Dendritic cell treated with granulocyte-macrophage colony-stimulating factor and Interleukin-4, amounts not matched to agents 40 ng/mL and 50 ng/mL, for 4 days (primary cell): ENCODE measurements around the gene JPT2.
"Not testable (repeated sequence)": the region's sequence is repeated elsewhere in the genome, so short reads cannot be mapped to it uniquely, and the experiment has no call there.

Source experiments
- H3K27ac Mint-ChIP-seq: one replicate; pipeline ENCODE4 v1.8.0; 2022; ENCODE audit warnings: mild to moderate bottlenecking, mixed read lengths
- H3K27me3 Mint-ChIP-seq: one replicate; pipeline ENCODE4 v1.8.0; 2022; ENCODE audit warnings: mild to moderate bottlenecking, mixed read lengths
- H3K36me3 Mint-ChIP-seq: one replicate; pipeline ENCODE4 v1.8.0; 2022; ENCODE audit warnings: low read depth, mixed read lengths
- H3K4me1 Mint-ChIP-seq: one replicate; pipeline ENCODE4 v1.8.0; 2022; ENCODE audit warnings: low read depth, mixed read lengths
- H3K4me3 Mint-ChIP-seq: one replicate; pipeline ENCODE4 v1.8.0; 2022; ENCODE audit warnings: mild to moderate bottlenecking, moderate library complexity, mixed read lengths
- H3K9me3 Mint-ChIP-seq: one replicate; pipeline ENCODE4 v1.8.0; 2022; ENCODE audit warnings: mixed read lengths
- intact Hi-C: fragments of 100-400 bp; cut with micrococcal nuclease; formaldehyde crosslinking; loops from one replicate; pipeline ENCODE4 v1.15.0; 2022

The JPT2 gene

DNA sequence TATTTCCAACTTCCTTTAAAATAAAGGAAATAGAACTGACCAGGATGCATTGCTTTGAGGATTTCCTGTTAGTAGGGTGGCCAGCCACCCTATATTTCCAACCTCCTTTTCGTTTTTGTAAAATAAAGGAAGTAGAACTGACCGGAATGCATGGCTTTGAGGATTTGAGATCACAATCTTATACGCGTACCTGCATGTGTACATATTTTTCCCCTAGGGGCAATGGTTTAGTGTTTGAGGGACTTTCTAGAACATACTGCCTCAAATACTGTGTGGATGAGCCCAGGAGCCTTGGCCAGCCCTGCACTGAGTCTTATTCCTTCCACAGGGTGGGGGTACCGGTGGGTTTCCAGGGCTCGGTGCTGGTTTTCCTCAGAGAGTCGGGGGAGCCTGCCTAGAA lies 53.5 kb downstream of the JPT2 start:
- H3K27ac Mint-ChIP-seq = peak overlapping the region; percentile 45
- H3K27me3 Mint-ChIP-seq = no peaks in the 10 kb centered on the region
- peaks cover 12% of the 10 kb centered on the region for H3K4me1 Mint-ChIP-seq
- H3K4me3 Mint-ChIP-seq = no peak overlapping the region
- intact Hi-C loops = no loop called here
- no peaks in the 10 kb centered on the region for H3K9me3 Mint-ChIP-seq
- H3K36me3 Mint-ChIP-seq = peaks cover 38% of the 10 kb centered on the region

- H3K4me3 Mint-ChIP-seq = no peak overlapping the region
- intact Hi-C loops = no loop called here
- H3K27me3 Mint-ChIP-seq = no peaks in the 10 kb centered on the region
- peaks cover 12% of the 10 kb centered on the region for H3K4me1 Mint-ChIP-seq
- H3K36me3 Mint-ChIP-seq = peaks cover 33% of the 10 kb centered on the region
- peak overlapping the region; percentile 45 for H3K27ac Mint-ChIP-seq
- no peaks in the 10 kb centered on the region for H3K9me3 Mint-ChIP-seq
These were observed 54.0 kb downstream of the JPT2 start for GRCh38 chr16:1732071-1732470.

DNA sequence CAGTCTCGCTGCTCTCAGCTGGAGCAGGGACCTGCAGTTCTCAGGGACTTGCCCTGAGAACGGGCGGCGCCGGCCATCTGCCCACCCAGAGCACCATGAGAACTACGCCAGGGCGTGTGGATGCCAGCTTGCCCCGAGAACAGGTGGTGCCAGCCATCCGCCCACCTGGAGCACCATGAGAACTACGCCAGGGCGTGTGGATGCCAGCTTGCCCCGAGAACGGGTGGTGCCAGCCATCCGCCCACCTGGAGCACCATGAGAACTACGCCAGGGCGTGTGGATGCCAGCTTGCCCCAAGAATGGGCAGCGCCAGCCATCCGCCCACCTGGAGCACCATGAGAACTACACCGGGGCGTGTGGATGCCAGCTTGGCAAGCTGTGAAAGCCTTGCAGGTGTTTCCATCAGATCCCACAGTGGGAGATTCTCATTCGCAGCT lies 54.5 kb downstream of the JPT2 start:
- H3K27ac Mint-ChIP-seq, H3K9me3 Mint-ChIP-seq, H3K4me3 Mint-ChIP-seq, intact Hi-C loops, H3K27me3 Mint-ChIP-seq: not testable (repeated sequence)
- Mint-ChIP-seq H3K4me1 (peaks cover 12% of the 10 kb centered on the region), H3K36me3 (peaks cover 28% of the 10 kb centered on the region)

DNA sequence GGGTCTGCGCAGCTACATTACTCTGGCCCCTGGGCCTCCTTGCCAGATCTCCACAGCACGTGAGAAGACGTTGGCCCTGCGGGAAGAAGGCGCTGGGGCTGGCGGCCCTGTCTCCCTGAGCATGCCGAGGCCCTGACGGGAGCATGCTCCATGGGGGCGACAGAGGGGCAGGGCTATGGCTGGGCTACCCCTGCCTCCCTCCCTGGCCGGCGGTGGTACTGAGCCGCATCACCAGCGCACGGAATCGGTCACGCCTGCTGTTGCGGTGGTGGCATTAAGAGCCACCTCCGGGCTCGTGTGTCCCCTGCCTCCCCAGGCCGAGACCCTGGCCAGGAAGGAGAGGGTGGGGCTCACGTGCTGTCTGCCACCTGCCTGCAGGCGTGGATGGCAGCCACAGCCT lies 56.0 kb downstream of the JPT2 start:
- no peaks in the 10 kb centered on the region for H3K27me3 Mint-ChIP-seq
- H3K27ac Mint-ChIP-seq = no peak overlapping the region
- H3K9me3 Mint-ChIP-seq = no peaks in the 10 kb centered on the region
- intact Hi-C loops = no loop called here
- H3K4me1 Mint-ChIP-seq = peaks cover 12% of the 10 kb centered on the region
- H3K4me3 Mint-ChIP-seq = no peak overlapping the region
- peaks cover 12% of the 10 kb centered on the region for H3K36me3 Mint-ChIP-seq

DNA sequence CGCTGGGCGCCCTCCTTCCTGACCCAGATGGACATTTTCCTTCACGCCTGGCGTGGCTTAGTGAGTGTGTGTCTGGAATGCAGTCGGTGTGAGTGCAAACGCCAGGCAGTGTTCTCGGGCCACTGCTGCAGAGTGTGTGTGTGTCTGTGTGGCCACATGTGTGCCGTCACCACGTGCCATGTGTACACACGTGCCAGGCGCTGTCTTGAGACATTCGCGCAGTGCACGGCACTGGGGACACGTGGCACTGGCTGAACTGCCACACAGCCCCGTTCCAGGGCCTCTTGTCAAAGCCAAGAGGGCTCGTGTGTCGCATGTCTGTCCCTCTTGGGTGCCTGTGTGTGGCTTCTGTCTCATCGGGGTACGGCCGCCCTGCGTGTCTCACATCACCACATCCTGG lies 56.7 kb downstream of the JPT2 start:
- no peaks in the 10 kb centered on the region for H3K9me3 Mint-ChIP-seq
- H3K4me3 Mint-ChIP-seq = no peak overlapping the region
- H3K36me3 Mint-ChIP-seq = peaks cover 5% of the 10 kb centered on the region
- intact Hi-C loops = no loop called here
- H3K27me3 Mint-ChIP-seq = no peaks in the 10 kb centered on the region
- H3K27ac Mint-ChIP-seq = no peak overlapping the region
- H3K4me1 Mint-ChIP-seq = peaks cover 12% of the 10 kb centered on the region

GRCh38 chr16:1740234-1740633 lies 62.2 kb downstream of the JPT2 start:
- Mint-ChIP-seq H3K4me1 (no peaks in the 10 kb centered on the region), H3K27ac (no peak overlapping the region), H3K4me3 (no peak overlapping the region), H3K27me3 (no peaks in the 10 kb centered on the region), H3K36me3 (peaks cover 35% of the 10 kb centered on the region), H3K9me3 (no peaks in the 10 kb centered on the region)
- intact Hi-C loops = no loop called here

- Mint-ChIP-seq H3K4me3 (no peak overlapping the region), H3K27me3 (no peaks in the 10 kb centered on the region), H3K9me3 (no peaks in the 10 kb centered on the region), H3K36me3 (peaks cover 42% of the 10 kb centered on the region), H3K4me1 (no peaks in the 10 kb centered on the region), H3K27ac (no peak overlapping the region)
- intact Hi-C loops = no loop called here
These were observed 62.9 kb downstream of the JPT2 start for GRCh38 chr16:1740781-1741490.

GRCh38 chr16:1741553-1742165 lies 63.6 kb downstream of the JPT2 start:
- no peaks in the 10 kb centered on the region for H3K4me1 Mint-ChIP-seq
- no peak overlapping the region for H3K4me3 Mint-ChIP-seq
- H3K27me3 Mint-ChIP-seq = no peaks in the 10 kb centered on the region
- H3K9me3 Mint-ChIP-seq = no peaks in the 10 kb centered on the region
- no peak overlapping the region for H3K27ac Mint-ChIP-seq
- H3K36me3 Mint-ChIP-seq = peaks cover 49% of the 10 kb centered on the region
- intact Hi-C loops = no loop called here

- no peaks in the 10 kb centered on the region for H3K4me1 Mint-ChIP-seq
- peaks cover 69% of the 10 kb centered on the region for H3K36me3 Mint-ChIP-seq
These were observed 65.6 kb downstream of the JPT2 start for GRCh38 chr16:1743376-1744337.

DNA sequence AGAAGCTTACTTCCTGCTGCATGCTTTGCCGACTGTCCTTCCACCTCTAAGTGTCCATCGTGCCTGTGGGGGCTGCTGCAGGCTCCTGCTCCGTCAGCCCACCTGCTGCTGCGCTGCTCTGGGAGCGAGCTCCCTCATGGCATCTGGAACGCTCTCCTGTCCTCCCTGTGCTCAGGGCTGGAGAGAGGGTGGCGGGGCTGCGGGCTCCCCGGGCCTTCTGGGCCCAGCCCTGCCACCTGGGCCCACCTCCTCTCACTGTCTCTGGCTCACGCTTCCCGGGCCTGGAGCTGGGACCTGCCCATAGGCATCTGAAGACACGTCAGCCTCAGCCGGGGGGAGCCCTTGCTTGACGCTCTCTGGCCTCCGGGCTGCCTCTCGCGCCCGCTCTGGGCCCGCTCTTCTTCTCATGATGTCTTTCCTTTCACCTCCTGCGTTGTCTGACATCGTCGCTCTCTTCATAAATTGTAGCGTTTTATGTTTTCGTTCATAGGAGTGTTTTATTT lies 66.3 kb downstream of the JPT2 start:
- Mint-ChIP-seq H3K4me3 (no peak overlapping the region), H3K27ac (no peak overlapping the region), H3K4me1 (no peaks in the 10 kb centered on the region), H3K36me3 (peaks cover 76% of the 10 kb centered on the region), H3K9me3 (no peaks in the 10 kb centered on the region), H3K27me3 (no peaks in the 10 kb centered on the region)
- intact Hi-C loops = no loop called here

More at GRCh38 chr16:1743376-1744337, 65.6 kb downstream of the JPT2 start:
- no peaks in the 10 kb centered on the region for H3K9me3 Mint-ChIP-seq
- H3K27ac Mint-ChIP-seq = no peak overlapping the region
- H3K27me3 Mint-ChIP-seq = no peaks in the 10 kb centered on the region
- intact Hi-C loops = no loop called here
- H3K4me3 Mint-ChIP-seq = no peak overlapping the region

- intact Hi-C loops = no loop called here
- Mint-ChIP-seq H3K27me3 (no peaks in the 10 kb centered on the region), H3K9me3 (no peaks in the 10 kb centered on the region), H3K4me1 (no peaks in the 10 kb centered on the region), H3K4me3 (no peak overlapping the region), H3K27ac (no peak overlapping the region), H3K36me3 (peaks cover 86% of the 10 kb centered on the region)
These were observed 67.3 kb downstream of the JPT2 start for GRCh38 chr16:1745181-1745899.

DNA sequence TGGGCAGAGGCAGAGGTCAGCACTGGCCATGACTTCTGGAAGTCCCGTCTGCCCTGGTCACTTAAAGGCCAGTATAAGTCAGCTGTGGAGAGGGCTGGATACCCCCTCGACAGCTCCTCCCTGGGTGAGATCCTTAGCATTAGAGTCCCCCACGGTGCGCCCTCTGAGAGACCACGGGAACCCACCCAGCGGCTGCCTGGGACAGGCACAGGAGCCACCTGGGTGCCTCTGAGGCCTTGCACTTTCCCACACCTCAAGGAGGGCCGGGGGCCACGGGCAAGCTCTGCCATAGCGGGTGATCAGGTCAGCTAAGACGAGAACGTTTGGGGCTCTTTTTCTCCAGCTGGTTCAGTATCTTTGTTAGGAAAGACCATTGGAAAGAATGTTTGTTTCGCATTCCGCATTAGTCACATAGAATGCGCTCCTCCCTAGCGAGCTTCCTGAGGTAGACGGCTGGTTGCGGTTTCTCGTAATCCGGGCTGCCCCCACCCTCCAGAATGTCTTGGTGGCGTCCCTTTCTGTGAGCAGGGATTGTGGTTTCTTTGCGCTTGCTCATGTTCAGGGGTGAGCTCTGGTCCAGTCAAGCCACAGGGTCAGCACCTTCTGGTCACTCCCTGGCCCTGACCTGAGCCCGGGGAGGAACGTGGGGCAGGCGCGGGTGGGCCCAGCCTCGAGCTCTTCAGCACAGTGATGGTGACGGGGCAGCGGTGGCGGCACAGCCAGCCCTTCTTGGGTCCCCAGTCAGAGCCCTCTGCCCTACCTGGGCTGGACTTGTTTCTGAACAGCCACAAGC lies 68.0 kb downstream of the JPT2 start:
- H3K4me3 Mint-ChIP-seq = no peak overlapping the region
- no peaks in the 10 kb centered on the region for H3K4me1 Mint-ChIP-seq
- H3K36me3 Mint-ChIP-seq = peaks cover 93% of the 10 kb centered on the region
- no peak overlapping the region for H3K27ac Mint-ChIP-seq
- H3K9me3 Mint-ChIP-seq = no peaks in the 10 kb centered on the region
- intact Hi-C loops = no loop called here
- H3K27me3 Mint-ChIP-seq = no peaks in the 10 kb centered on the region

- intact Hi-C loops = no loop called here
These were observed 68.7 kb downstream of the JPT2 start for GRCh38 chr16:1746693-1747195.

More at GRCh38 chr16:1746693-1747195, 68.7 kb downstream of the JPT2 start:
- Mint-ChIP-seq H3K27ac (no peak overlapping the region), H3K4me3 (no peak overlapping the region), H3K9me3 (no peaks in the 10 kb centered on the region), H3K27me3 (no peaks in the 10 kb centered on the region), H3K4me1 (no peaks in the 10 kb centered on the region), H3K36me3 (peaks cover 99% of the 10 kb centered on the region)
